ENCODE measurements around the gene TMEM239. TPM values are rescaled to one million over a fixed set of nuclear protein-coding genes. Genes with fewer than 3 reads are reported as not detected.

TMEM239 gene
- total RNA-seq, 2 donors from 2014 or later = not detected

- Histone ChIP-seq H3K4me1 (no peaks in the 10 kb centered on the region), H3K27ac (no peak overlapping the region), H3K36me3 (no peaks in the 10 kb centered on the region), H3K27me3 (no peaks in the 10 kb centered on the region), H3K4me3 (no peak overlapping the region), H3K9me3 (no peaks in the 10 kb centered on the region), H3K9ac (ENCODE audit: low read depth in 2 of 2, low read length in 2 of 2) (no peak overlapping the region)
- intact Hi-C loops (cut with DNase I) = no loop called here
- no peak for DNase-seq
- no peak for TF ChIP-seq CTCF (IDR thresholded peaks at IDR 0.05)
These were observed 17.6 kb downstream of the TMEM239 start for GRCh38 chr20:2833761-2834160.

- DNase-seq = no peak
- H3K27ac ChIP-seq = no peak overlapping the region
- H3K27me3 ChIP-seq = no peaks in the 10 kb centered on the region
- intact Hi-C loops (cut with DNase I) = no loop called here
- no peak for TF ChIP-seq CTCF (IDR thresholded peaks at IDR 0.05)
- H3K9ac ChIP-seq (ENCODE audit: low read depth in 2 of 2, low read length in 2 of 2) = no peak overlapping the region
- H3K36me3 ChIP-seq = no peaks in the 10 kb centered on the region
- H3K4me1 ChIP-seq = no peaks in the 10 kb centered on the region
- no peaks in the 10 kb centered on the region for H3K9me3 ChIP-seq
- H3K4me3 ChIP-seq = no peak overlapping the region
These were observed 18.4 kb downstream of the TMEM239 start for GRCh38 chr20:2834401-2835110.

- Histone ChIP-seq H3K4me1 (no peaks in the 10 kb centered on the region), H3K9me3 (no peaks in the 10 kb centered on the region), H3K27me3 (no peaks in the 10 kb centered on the region), H3K27ac (no peak overlapping the region), H3K9ac (ENCODE audit: low read depth in 2 of 2, low read length in 2 of 2) (no peak overlapping the region), H3K36me3 (no peaks in the 10 kb centered on the region), H3K4me3 (no peak overlapping the region)
- no peak for DNase-seq
- no peak for TF ChIP-seq CTCF (IDR thresholded peaks at IDR 0.05)
- intact Hi-C loops (cut with DNase I) = no loop called here
These were observed 19.2 kb downstream of the TMEM239 start for GRCh38 chr20:2835331-2835796.

GRCh38 chr20:2836035-2836434 is 19.9 kb downstream of the TMEM239 start:
- TF ChIP-seq CTCF (IDR thresholded peaks at IDR 0.05) = no peak
- no peak overlapping the region for H3K27ac ChIP-seq
- no peak for DNase-seq

GRCh38 chr20:2837221-2837960 is 21.2 kb downstream of the TMEM239 start:
- Histone ChIP-seq H3K27me3 (no peaks in the 10 kb centered on the region), H3K27ac (no peak overlapping the region), H3K9me3 (no peaks in the 10 kb centered on the region), H3K4me1 (peaks cover 6% of the 10 kb centered on the region), H3K9ac (ENCODE audit: low read depth in 2 of 2, low read length in 2 of 2) (no peak overlapping the region), H3K36me3 (no peaks in the 10 kb centered on the region), H3K4me3 (no peak overlapping the region)
- no peak for TF ChIP-seq CTCF (IDR thresholded peaks at IDR 0.05)
- DNase-seq = no peak
- intact Hi-C loops (cut with DNase I) = no loop called here

More at GRCh38 chr20:2836035-2836434, 19.9 kb downstream of the TMEM239 start:
- Histone ChIP-seq H3K4me3 (no peak overlapping the region), H3K4me1 (no peaks in the 10 kb centered on the region), H3K27me3 (no peaks in the 10 kb centered on the region), H3K9ac (ENCODE audit: low read depth in 2 of 2, low read length in 2 of 2) (no peak overlapping the region), H3K36me3 (no peaks in the 10 kb centered on the region), H3K9me3 (no peaks in the 10 kb centered on the region)
- intact Hi-C loops (cut with DNase I) = no loop called here
